GM18511 (cell line): Measurements from ENCODE around the gene STEAP1.

Experiments used
- ATAC-seq: cut with Tn5 transposase; IDR thresholded peaks from one replicate; pipeline ENCODE4 v1.9.1; 2021; ENCODE audit warnings: mild to moderate bottlenecking, moderate library complexity; ENCODE audit not compliant: unreplicated experiment

STEAP1 gene

DNA sequence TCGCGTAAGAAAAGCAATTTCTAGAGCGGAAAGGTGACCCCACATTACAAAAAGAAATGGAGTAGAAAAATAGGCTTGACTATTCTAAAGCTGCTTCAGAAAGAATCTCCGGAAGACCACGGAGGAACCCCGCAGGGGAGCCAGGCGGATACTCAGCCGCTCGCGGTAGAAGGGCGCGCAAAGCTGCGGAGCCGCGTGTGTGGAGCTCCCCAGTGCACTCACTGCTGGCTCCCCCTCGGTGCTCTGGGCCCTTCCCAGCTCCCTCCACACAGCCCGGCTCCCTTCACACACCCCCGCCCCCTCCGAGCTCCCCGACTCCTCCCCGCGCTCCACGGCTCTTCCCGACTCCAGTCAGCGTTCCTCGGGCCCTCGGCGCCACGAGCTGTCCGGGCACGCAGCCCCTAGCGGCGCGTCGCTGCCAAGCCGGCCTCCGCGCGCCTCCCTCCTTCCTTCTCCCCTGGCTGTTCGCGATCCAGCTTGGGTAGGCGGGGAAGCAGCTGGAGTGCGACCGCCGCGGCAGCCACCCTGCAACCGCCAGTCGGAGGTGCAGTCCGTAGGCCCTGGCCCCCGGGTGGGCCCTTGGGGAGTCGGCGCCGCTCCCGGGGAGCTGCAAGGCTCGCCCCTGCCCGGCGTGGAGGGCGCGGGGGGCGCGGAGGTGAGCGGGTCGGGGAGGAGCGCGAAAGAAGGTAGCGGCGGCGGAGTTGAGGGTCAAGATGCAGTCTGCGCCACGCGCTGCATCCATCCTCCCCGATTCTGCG is 57.3 kb downstream of the STEAP1 start, which contains the start of gene STEAP2:
STEAP2 (plus strand) TSS at position 350 of the 758 bp plus-strand sequence. CDS start 13,343 bp downstream, outside the sequence.
- peak; percentile 91 for ATAC-seq

GRCh38 chr7:90212149-90212495 is 57.9 kb downstream of the STEAP1 start:
- ATAC-seq, result no peak

- ATAC-seq, result no peak
These were observed 59.3 kb downstream of the STEAP1 start for GRCh38 chr7:90213521-90213920.
